H1 (cell line): Measurements from ENCODE around the gene MEI1. TPM values are rescaled to one million over a fixed set of nuclear protein-coding genes. Genes with fewer than 3 reads are reported as not detected.

ENCODE experiments used
- CTCF ChIA-PET: fragments of 300-600 bp; sonication (Branson Sonifier 250); formaldehyde crosslinking; loops from one replicate; lab custom pipeline; 2021; ENCODE audit not compliant: partially characterized antibody; lab: Charles Lee
- POLR2A ChIA-PET: fragments of 300-600 bp; sonication (Branson Sonifier 250); formaldehyde crosslinking; loops from one replicate; lab custom pipeline; 2021; ENCODE audit warnings: inconsistent platforms; ENCODE audit not compliant: partially characterized antibody; lab: Charles Lee
- DNase-seq, 2 experiments: peaks; one replicate each; pipeline versions ENCODE4 v3.0.0 to v3.0.0-alpha.2; 2010 to 2022; ENCODE audit warnings: low spot score in 2 of 2, low read depth in 1 of 2, mixed read lengths in 1 of 2
- FAIRE-seq: peaks from 2 replicates; lab custom pipeline; 2011; peaks lifted over from hg19 to GRCh38; lab: Jason Lieb, UNC
- H2AFZ ChIP-seq: 2 replicates; pipeline ENCODE4 v1.8.1; 2012; ENCODE audit warnings: low read length, inconsistent platforms
- H2AK5ac ChIP-seq: 2 replicates; pipeline ENCODE4 v1.6.1; 2013; ENCODE audit warnings: low read depth, low read length
- H2BK120ac ChIP-seq: replicated peaks from 2 replicates; pipeline ENCODE3; 2013; ENCODE audit warnings: low read depth, low read length, inconsistent platforms
- H2BK12ac ChIP-seq: 2 replicates; pipeline ENCODE4 v1.6.1; 2013; ENCODE audit warnings: low read depth, low read length
- H2BK15ac ChIP-seq: 2 replicates; pipeline ENCODE4 v1.6.1; 2013; ENCODE audit warnings: low read length
- H2BK20ac ChIP-seq: 2 replicates; pipeline ENCODE4 v1.6.1; 2013; ENCODE audit warnings: low read length
- H2BK5ac ChIP-seq: 2 replicates; pipeline ENCODE4 v1.6.1; 2013; ENCODE audit warnings: low read depth, low read length
- H3K14ac ChIP-seq: 2 replicates; pipeline ENCODE4 v1.6.1; 2013; ENCODE audit warnings: inconsistent platforms; ENCODE audit not compliant: insufficient read length
- H3K18ac ChIP-seq: 2 replicates; pipeline ENCODE4 v1.6.1; 2013; ENCODE audit warnings: low read length; ENCODE audit errors: extremely low read depth
- H3K23ac ChIP-seq: 2 replicates; pipeline ENCODE4 v1.6.1; 2013; ENCODE audit warnings: inconsistent platforms; ENCODE audit not compliant: insufficient read length
- H3K23me2 ChIP-seq: 2 replicates; pipeline ENCODE4 v1.6.1; 2013; ENCODE audit warnings: low read depth, low read length
- H3K27ac ChIP-seq: 2 replicates; pipeline ENCODE4 v1.6.1; 2011; ENCODE audit warnings: low read depth, low read length, inconsistent platforms
- H3K27me3 ChIP-seq, 4 experiments: replicated peaks in 1 of 4; 1 replicate in 1 of 4; 2 replicates in 3 of 4; pipeline versions ENCODE4 v1.6.1 to v1.8.1; 2011 to 2013; ENCODE audit warnings: low read length in 3 of 4, mild to moderate bottlenecking in 3 of 4, inconsistent platforms in 2 of 4, mixed read lengths in 2 of 4, moderate library complexity in 1 of 4; ENCODE audit not compliant: control insufficient read depth in 3 of 4, insufficient read depth in 3 of 4; ENCODE audit errors: extremely low read depth in 1 of 4
- H3K36me3 ChIP-seq, 4 experiments: 2 replicates each; pipeline versions ENCODE4 v1.6.1 to v1.8.1; 2011 to 2013; ENCODE audit warnings: mild to moderate bottlenecking in 4 of 4, low read length in 3 of 4, moderate library complexity in 2 of 4, control low read depth in 1 of 4, inconsistent platforms in 1 of 4; ENCODE audit not compliant: insufficient read depth in 4 of 4, control insufficient read depth in 2 of 4
- H3K4ac ChIP-seq: replicated peaks from 2 replicates; pipeline ENCODE3; 2013; ENCODE audit warnings: low read length, low read depth, mixed read lengths, inconsistent platforms; ENCODE audit not compliant: insufficient read length
- H3K4me1 ChIP-seq, 4 experiments: replicated peaks in 1 of 4; 1 replicate in 1 of 4; 2 replicates in 3 of 4; pipeline versions ENCODE4 v1.6.1 to v1.8.1; 2011 to 2013; ENCODE audit warnings: low read length in 3 of 4, inconsistent platforms in 2 of 4, mixed read lengths in 1 of 4; ENCODE audit not compliant: insufficient read depth in 4 of 4, control insufficient read depth in 3 of 4
- H3K4me2 ChIP-seq, 2 experiments: 2 replicates each; pipeline versions ENCODE4 v1.6.1 to v1.8.1; 2011 to 2013; ENCODE audit warnings: low read depth in 2 of 2, low read length in 2 of 2, control low read depth in 1 of 2, inconsistent platforms in 1 of 2, mild to moderate bottlenecking in 1 of 2; ENCODE audit not compliant: insufficient read depth in 1 of 2
- H3K4me3 ChIP-seq, 4 experiments: fragments of 200-600, 300-600 bp in 1 of 4; sonication (generic), shearing (Covaris generic), sonication (Bioruptor Twin) in 1 of 4; 2 replicates each; pipeline versions ENCODE4 v1.5.1 to v1.8.1; 2011 to 2016; ENCODE audit warnings: low read length in 4 of 4, low read depth in 3 of 4, control low read depth in 2 of 4, inconsistent platforms in 2 of 4, mild to moderate bottlenecking in 2 of 4, mixed read lengths in 1 of 4, moderate library complexity in 1 of 4; ENCODE audit not compliant: insufficient read depth in 2 of 4; ENCODE audit errors: extremely low read depth in 1 of 4
- H3K56ac ChIP-seq: replicated peaks from 2 replicates; pipeline ENCODE3; 2013; ENCODE audit warnings: low read depth, mild to moderate bottlenecking, mixed read lengths, low read length, inconsistent platforms; ENCODE audit not compliant: insufficient read length
- H3K79me1 ChIP-seq: 2 replicates; pipeline ENCODE4 v1.6.1; 2013; ENCODE audit warnings: low read depth, low read length, control low read depth
- H3K79me2 ChIP-seq, 2 experiments: 2 replicates each; pipeline versions ENCODE4 v1.6.1 to v1.8.1; 2012 to 2013; ENCODE audit warnings: low read length in 2 of 2, mild to moderate bottlenecking in 2 of 2, inconsistent platforms in 1 of 2; ENCODE audit not compliant: insufficient read depth in 2 of 2, control insufficient read depth in 1 of 2
- H3K9ac ChIP-seq, 4 experiments: replicated peaks in 1 of 4; 1 replicate in 1 of 4; 2 replicates in 3 of 4; pipeline versions ENCODE4 v1.6.1 to v1.8.1; 2011 to 2013; ENCODE audit warnings: low read depth in 3 of 4, low read length in 3 of 4, control low read depth in 2 of 4, mild to moderate bottlenecking in 2 of 4, moderate library complexity in 2 of 4, inconsistent platforms in 1 of 4; ENCODE audit errors: extremely low read depth in 1 of 4
- H3K9me3 ChIP-seq, 2 experiments: 2 replicates each; pipeline versions ENCODE4 v1.6.1 to v1.8.1; 2012 to 2013; ENCODE audit warnings: mild to moderate bottlenecking in 2 of 2, moderate library complexity in 2 of 2, control low read depth in 1 of 2, inconsistent platforms in 1 of 2, low read depth in 1 of 2, low read length in 1 of 2, mixed read lengths in 1 of 2; ENCODE audit not compliant: insufficient read depth in 2 of 2
- H4K20me1 ChIP-seq, 2 experiments: replicated peaks in 1 of 2; 2 replicates each; pipeline versions ENCODE3 to v1.8.1; 2011 to 2013; ENCODE audit warnings: inconsistent platforms in 2 of 2, low read length in 2 of 2, mild to moderate bottlenecking in 1 of 2; ENCODE audit not compliant: insufficient read depth in 2 of 2, control insufficient read depth in 1 of 2
- H4K5ac ChIP-seq: 2 replicates; pipeline ENCODE4 v1.6.1; 2013; ENCODE audit warnings: low read length, low read depth, mixed read lengths, inconsistent platforms; ENCODE audit not compliant: insufficient read length
- H4K8ac ChIP-seq: 2 replicates; pipeline ENCODE4 v1.8.0; 2013; ENCODE audit warnings: mild to moderate bottlenecking, moderate library complexity, low read length, inconsistent platforms; ENCODE audit not compliant: insufficient read depth; ENCODE audit errors: extremely low read depth
- H4K91ac ChIP-seq: replicated peaks from 2 replicates; pipeline ENCODE3; 2013; ENCODE audit warnings: low read length, mixed read lengths, inconsistent platforms; ENCODE audit not compliant: insufficient read length
- BRCA1 ChIP-seq: IDR thresholded peaks from 2 replicates; pipeline ENCODE4 v1.6.1; 2012; ENCODE audit warnings: low read depth, low read length, improper control_type of control experiment
- CBX5 ChIP-seq: fragments of 300-800, 300-1000 bp; sonication (generic); IDR thresholded peaks from 2 replicates; pipeline ENCODE4 v1.7.1; 2016; ENCODE audit warnings: antibody characterized with exemption, low read length, low read depth
- EGR1 ChIP-seq: IDR thresholded peaks from 2 replicates; pipeline ENCODE4 v1.6.1; 2011; ENCODE audit warnings: low read depth, low read length, borderline replicate concordance
- HDAC2 ChIP-seq, 2 experiments: fragments of 300-600 bp in 1 of 2; sonication (generic) in 1 of 2; IDR thresholded peaks; 2 replicates each; pipeline ENCODE4 v1.6.1; 2011 to 2012; ENCODE audit warnings: low read depth in 2 of 2, low read length in 2 of 2, mild to moderate bottlenecking in 2 of 2, moderate library complexity in 2 of 2, borderline replicate concordance in 1 of 2, inconsistent platforms in 1 of 2
- NANOG ChIP-seq: IDR thresholded peaks from 2 replicates; pipeline ENCODE4 v1.6.1; 2011; ENCODE audit warnings: low read length, low read depth, mild to moderate bottlenecking, inconsistent platforms; ENCODE audit not compliant: insufficient read depth, poor library complexity, severe bottlenecking
- POU5F1 ChIP-seq: IDR thresholded peaks from 2 replicates; pipeline ENCODE4 v1.6.1; 2011; ENCODE audit warnings: low read depth, mild to moderate bottlenecking, low read length, moderate library complexity
- RAD21 ChIP-seq, 2 experiments: IDR thresholded peaks in 1 of 2; conservative IDR thresholded peaks in 1 of 2; 2 replicates each; pipeline ENCODE4 v1.6.1; 2011; ENCODE audit warnings: low read depth in 2 of 2, low read length in 2 of 2, improper control_type of control experiment in 1 of 2, inconsistent platforms in 1 of 2, mild to moderate bottlenecking in 1 of 2, moderate library complexity in 1 of 2
- SUZ12 ChIP-seq: fragments of 200-600 bp; sonication (generic); IDR thresholded peaks from 2 replicates; pipeline ENCODE4 v1.6.1; 2012; ENCODE audit warnings: mild to moderate bottlenecking, inconsistent platforms, low read length, moderate library complexity, mixed read lengths
- TAF7 ChIP-seq: optimal IDR thresholded peaks from 2 replicates; pipeline ENCODE3; 2011; ENCODE audit warnings: low read depth, mild to moderate bottlenecking, inconsistent platforms, low read length, moderate library complexity, borderline replicate concordance
- YY1 ChIP-seq: IDR thresholded peaks from 2 replicates; pipeline ENCODE4 v1.6.1; 2011; ENCODE audit warnings: low read depth, mild to moderate bottlenecking, low read length
- polyA plus RNA-seq, 7 experiments: library from polyadenylated mRNA; depleted of rRNA in 3 of 7; stranded (reverse) in 5 of 7; unstranded in 2 of 7; fragments of >200 nt in 5 of 7; fragments of 200-250 nt in 2 of 7; gene quantifications; 1 replicate in 5 of 7; 2 replicates in 1 of 7; 4 replicates in 1 of 7; pipeline versions ENCODE4 v1.2.1 to v1.2.3, GENCODE V29; 2011 to 2013; ENCODE audit warnings: missing spikeins in 2 of 7, mixed read lengths in 2 of 7
- total RNA-seq: library from RNA; stranded (reverse); fragmentation: NEBNext Ultra II Directional; extraction: Animal tissue kit (Norgen Biotek cat#: 25700); gene quantifications from 2 replicates; pipeline ENCODE4 v1.2.1, GENCODE V29; 2021

MEI1 gene
- total and polyA plus RNA-seq, 2 of the 8 experiments (the other 6 are each of a cell fraction or from before 2014, with no cell fraction given): 0.27 to 0.54 TPM

- H2BK20ac ChIP-seq: no peak overlapping the region
- no peak overlapping the region for H4K8ac ChIP-seq
- no peak overlapping the region for H4K5ac ChIP-seq
- H3K27ac ChIP-seq: no peak overlapping the region
- no peak overlapping the region for H4K91ac ChIP-seq
- H3K79me1 ChIP-seq: no peaks in the 10 kb centered on the region; the same call in 1 of the 2 replicates
- H4K20me1 ChIP-seq: peaks cover under 1 to 3% of the 10 kb centered on the region in 2 experiments
- H3K4me3 ChIP-seq: no peak overlapping the region
- H2AK5ac ChIP-seq: no peak overlapping the region
- no peak overlapping the region for H3K14ac ChIP-seq
- H2BK120ac ChIP-seq: no peak overlapping the region
- no peaks in the 10 kb centered on the region for H3K79me2 ChIP-seq
- DNase-seq (no peak), FAIRE-seq (no peak)
- no peak for TF ChIP-seq EGR1
- TF ChIP-seq NANOG: no peak
- no peak for TF ChIP-seq YY1
- TF ChIP-seq CBX5: no peak
- TF ChIP-seq RAD21 (IDR thresholded peaks at IDR 0.05 in 1 of 2, conservative IDR thresholded peaks at IDR 0.05 in 1 of 2; ENCODE audit: low read depth in 2 of 2, low read length in 2 of 2): no peak
- TF ChIP-seq TAF7: no peak
- TF ChIP-seq SUZ12: no peak
- TF ChIP-seq BRCA1: no peak
- no peak for TF ChIP-seq POU5F1
- TF ChIP-seq HDAC2 (IDR thresholded peaks at IDR 0.05; ENCODE audit: borderline replicate concordance in 1 of 2, low read depth in 2 of 2, low read length in 2 of 2): no peak
- H3K36me3 ChIP-seq: peaks cover 19 to 56% (median 33%) of the 10 kb centered on the region in 4 experiments
- no peak overlapping the region for H2BK15ac ChIP-seq
- ChIA-PET POLR2A (interaction anchor here (0.9 to 5.4 kb wide), 11 partner anchors 10 to 226 kb away, joined by 3 to 34 read pairs (median 4); partner anchors contain the start of gene TOB2), CTCF (interaction anchor here (0.9 to 1.7 kb wide), 4 partner anchors 20 to 98 kb away, joined by 3 to 4 read pairs (median 4); no protein-coding TSS in a partner anchor)
- H3K23ac ChIP-seq: no peak overlapping the region
- no peak overlapping the region for H3K56ac ChIP-seq
- H3K27me3 ChIP-seq: no peaks in the 10 kb centered on the region
- no peak overlapping the region for H2BK12ac ChIP-seq
- H3K9ac ChIP-seq: no peak overlapping the region
- no peak overlapping the region for H3K18ac ChIP-seq
- no peak overlapping the region for H3K4me2 ChIP-seq
- H2BK5ac ChIP-seq: no peak overlapping the region
- no peaks in the 10 kb centered on the region for H3K9me3 ChIP-seq
- H2AFZ ChIP-seq: no peak overlapping the region
- H3K4me1 ChIP-seq: peaks cover 0 to 8% (median 3%) of the 10 kb centered on the region in 4 experiments; a peak in 5 of 7 replicates
- H3K4ac ChIP-seq: no peak overlapping the region
- no peaks in the 10 kb centered on the region for H3K23me2 ChIP-seq
Observed at GRCh38 chr22:41664490-41664889, 34.8 kb upstream of the MEI1 start.
